H1 (cell line): Measurements from ENCODE around the gene BRME1. TPM values are rescaled to one million over a fixed set of nuclear protein-coding genes. Genes with fewer than 3 reads are reported as not detected.

Experiments used
- CBX5 ChIP-seq: fragments of 300-800, 300-1000 bp; sonication (generic); IDR thresholded peaks from 2 replicates; pipeline ENCODE4 v1.7.1; 2016; ENCODE audit warnings: antibody characterized with exemption, low read length, low read depth
- CHD2 ChIP-seq: IDR thresholded peaks from 2 replicates; pipeline ENCODE4 v1.6.1; 2012; ENCODE audit warnings: low read length, improper control_type of control experiment
- CHD7 ChIP-seq: fragments of 300-600 bp; sonication (generic); IDR thresholded peaks from 2 replicates; pipeline ENCODE4 v1.7.1; 2012; ENCODE audit warnings: low read length, moderate library complexity, mild to moderate bottlenecking, inconsistent platforms; ENCODE audit not compliant: insufficient replicate concordance
- CREB1 ChIP-seq: IDR thresholded peaks from 2 replicates; pipeline ENCODE4 v1.6.1; 2012; ENCODE audit warnings: inconsistent platforms
- FOSL1 ChIP-seq: IDR thresholded peaks from 2 replicates; pipeline ENCODE4 v1.6.1; 2011; ENCODE audit warnings: mild to moderate bottlenecking, low read depth, low read length, moderate library complexity; ENCODE audit not compliant: insufficient read depth
- MAFK ChIP-seq: IDR thresholded peaks from 2 replicates; pipeline ENCODE4 v1.6.1; 2012; ENCODE audit warnings: low read depth, mild to moderate bottlenecking, improper control_type of control experiment, low read length
- SIN3A ChIP-seq, 2 experiments: IDR thresholded peaks in 1 of 2; conservative IDR thresholded peaks in 1 of 2; 2 replicates each; pipeline ENCODE4 v1.6.1; 2011 to 2012; ENCODE audit warnings: low read length in 2 of 2, improper control_type of control experiment in 1 of 2, low read depth in 1 of 2, mild to moderate bottlenecking in 1 of 2
- SP1 ChIP-seq: IDR thresholded peaks from 2 replicates; pipeline ENCODE4 v1.6.1; 2011; ENCODE audit warnings: low read depth, low read length
- SP4 ChIP-seq: IDR thresholded peaks from 2 replicates; pipeline ENCODE4 v1.6.1; 2012; ENCODE audit warnings: low read length, inconsistent platforms
- USF2 ChIP-seq: IDR thresholded peaks from 2 replicates; pipeline ENCODE4 v1.6.1; 2011; ENCODE audit warnings: low read length, improper control_type of control experiment
- polyA plus RNA-seq, 7 experiments: library from polyadenylated mRNA; depleted of rRNA in 3 of 7; stranded (reverse) in 5 of 7; unstranded in 2 of 7; fragments of >200 nt in 5 of 7; fragments of 200-250 nt in 2 of 7; gene quantifications; 1 replicate in 5 of 7; 2 replicates in 1 of 7; 4 replicates in 1 of 7; pipeline versions ENCODE4 v1.2.1 to v1.2.3, GENCODE V29; 2011 to 2013; ENCODE audit warnings: missing spikeins in 2 of 7, mixed read lengths in 2 of 7
- total RNA-seq: library from RNA; stranded (reverse); fragmentation: NEBNext Ultra II Directional; extraction: Animal tissue kit (Norgen Biotek cat#: 25700); gene quantifications from 2 replicates; pipeline ENCODE4 v1.2.1, GENCODE V29; 2021

The BRME1 gene
- total and polyA plus RNA-seq, 2 of the 8 experiments (the other 6 are each of a cell fraction or from before 2014, with no cell fraction given), result 4.6 to 4.7 TPM

GRCh38 chr19:13935765-13936510 is 30.0 kb upstream of the BRME1 start (continued):
- TF ChIP-seq CHD7 (no peak), MAFK (no peak), CREB1 (no peak), SP4 (no peak), USF2 (no peak), CHD2 (no peak), SIN3A (conservative IDR thresholded peaks at IDR 0.05 in 1 of 2, IDR thresholded peaks at IDR 0.05 in 1 of 2; ENCODE audit: low read depth in 1 of 2, low read length in 2 of 2) (no peak), CBX5 (no peak), FOSL1 (no peak), SP1 (peak; percentile 49; the same call in 1 of the 2 replicates)
